Endothelial cell of hepatic sinusoid (primary cell): Measurements from ENCODE around the gene SERPINA5.
"Not testable (repeated sequence)": the region's sequence is repeated elsewhere in the genome, so short reads cannot be mapped to it uniquely, and the experiment has no call there.

Source experiments
- in situ Hi-C: cut with HindIII; loops from 2 replicates; pipeline ENCODE4 v1.10.0; 2017; ENCODE audit warnings: low sequenced_read_pairs

SERPINA5 gene

DNA sequence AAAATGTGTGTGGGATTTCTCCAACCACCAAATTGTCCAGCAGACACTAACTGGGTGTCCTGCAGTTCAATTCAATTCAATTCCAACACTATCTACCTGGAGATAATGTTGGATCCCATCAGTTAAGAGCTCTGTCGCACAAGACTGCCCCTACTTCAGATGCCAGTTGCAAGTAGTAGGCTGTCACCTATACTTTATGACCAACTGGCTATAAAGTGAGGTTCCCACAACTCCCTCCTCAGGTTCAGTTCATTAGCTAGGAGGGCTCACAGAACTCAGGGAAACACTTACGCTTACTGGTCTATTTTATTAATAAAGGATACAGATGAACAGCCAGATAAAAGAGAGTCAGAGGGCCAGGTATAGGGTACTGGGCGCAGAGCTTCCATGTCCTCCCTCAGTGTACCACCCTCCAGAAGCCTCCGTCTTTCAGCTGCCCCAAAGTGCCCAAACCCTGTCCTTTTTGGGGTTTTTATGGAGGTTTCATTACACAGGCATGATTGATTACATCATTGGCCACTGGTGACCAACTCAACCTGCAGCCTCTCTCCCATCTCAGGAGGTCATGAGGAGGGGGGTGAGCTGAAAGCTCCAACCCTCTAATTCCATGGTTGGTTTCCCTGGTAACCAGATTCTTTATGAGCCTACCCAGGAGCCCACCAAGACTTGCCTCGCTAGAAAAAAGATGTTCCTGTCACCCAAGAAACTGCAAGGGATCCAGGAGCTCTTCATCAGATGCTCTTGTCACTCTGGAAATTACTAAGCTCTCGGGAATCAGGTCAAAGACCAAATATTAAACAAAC, 7.5 kb upstream of the SERPINA5 start:
- in situ Hi-C loops = no loop called here

DNA sequence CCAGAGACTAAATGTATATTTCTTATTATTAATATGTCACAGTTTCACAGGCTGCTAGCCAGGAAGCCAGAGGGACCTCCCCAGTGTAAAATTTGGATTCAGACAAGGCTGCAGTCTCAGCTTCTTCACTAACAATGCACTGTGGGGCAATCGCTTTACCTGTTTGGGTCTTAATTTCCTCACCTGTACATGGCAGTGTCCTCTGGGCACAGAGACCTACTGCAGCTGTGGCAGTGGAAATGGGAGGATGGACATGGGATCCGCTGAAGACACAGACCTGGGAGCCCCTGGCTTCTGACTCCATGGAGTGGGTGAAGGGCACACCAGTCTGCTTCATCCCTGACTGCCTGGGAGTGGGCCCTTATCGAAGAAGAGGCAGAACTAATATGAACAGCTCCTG, 6.9 kb upstream of the SERPINA5 start:
- in situ Hi-C loops = no loop called here

- in situ Hi-C loops = no loop called here
These were observed 5.3 kb upstream of the SERPINA5 start for GRCh38 chr14:94575730-94576585.

DNA sequence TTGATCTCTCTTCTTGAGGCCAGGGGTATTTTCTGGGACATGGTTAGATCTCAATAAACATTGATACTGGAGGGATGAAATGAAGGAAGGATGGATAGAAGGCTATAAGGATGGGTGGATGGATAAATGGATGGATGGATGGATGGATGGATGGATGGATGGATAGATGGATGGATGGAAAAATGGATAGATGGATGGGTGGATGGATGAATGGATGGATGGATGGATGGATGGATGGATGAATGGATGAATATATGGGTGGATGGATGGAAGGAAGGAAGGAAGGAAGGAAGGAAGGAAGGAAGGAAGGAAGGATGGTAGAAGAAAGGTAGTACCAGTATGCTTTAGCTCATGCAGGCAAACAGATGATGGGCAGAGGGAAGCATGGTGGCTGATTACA, 3.8 kb upstream of the SERPINA5 start:
- in situ Hi-C loops = not testable (repeated sequence)

DNA sequence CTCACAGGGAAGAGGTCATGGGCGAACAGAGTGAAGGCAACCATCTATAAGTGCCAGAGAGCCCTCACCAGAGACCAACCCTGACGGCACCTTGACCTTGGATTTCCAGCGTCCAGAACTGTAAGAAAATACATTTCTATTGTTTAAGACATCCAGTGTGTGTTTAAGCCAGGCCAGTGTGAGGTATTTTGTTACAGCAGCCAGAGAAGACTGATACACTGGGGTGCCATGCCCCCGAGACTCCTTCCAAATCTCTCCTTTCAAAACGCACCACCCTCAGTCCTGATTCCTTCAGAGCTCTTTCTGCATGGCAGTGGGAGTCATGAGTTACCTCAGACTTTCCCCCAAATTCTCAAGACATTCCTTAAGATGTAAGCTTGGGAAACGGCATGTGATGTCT, 2.5 kb upstream of the SERPINA5 start:
- in situ Hi-C loops = no loop called here

DNA sequence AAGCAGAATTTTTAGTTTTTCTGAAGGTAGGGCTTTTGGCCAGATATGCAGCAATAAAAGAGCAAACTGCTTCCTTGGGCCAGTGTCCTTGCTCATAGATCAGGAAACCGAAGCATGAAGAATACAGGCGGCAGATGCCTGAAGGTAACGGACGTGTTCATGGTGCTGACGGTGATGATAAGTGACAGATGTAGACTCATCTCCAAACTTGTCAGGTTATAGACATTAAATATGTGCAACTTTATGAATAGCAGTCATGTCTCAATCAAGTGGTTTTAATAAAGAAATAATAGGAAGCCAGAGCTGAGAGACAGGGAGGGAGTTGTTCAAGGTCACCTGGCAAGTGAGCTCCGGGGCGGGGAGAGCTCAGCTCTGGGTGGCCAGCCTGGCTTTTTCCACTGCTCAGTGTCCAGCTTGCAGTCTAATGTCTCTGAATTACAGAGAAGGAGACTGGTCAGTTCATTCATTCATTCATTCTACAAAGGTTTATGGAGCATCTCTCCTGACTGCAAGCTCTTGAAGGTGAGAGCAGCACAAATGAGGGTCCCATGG, 1.0 kb downstream of the SERPINA5 start:
- in situ Hi-C loops = no loop called here

DNA sequence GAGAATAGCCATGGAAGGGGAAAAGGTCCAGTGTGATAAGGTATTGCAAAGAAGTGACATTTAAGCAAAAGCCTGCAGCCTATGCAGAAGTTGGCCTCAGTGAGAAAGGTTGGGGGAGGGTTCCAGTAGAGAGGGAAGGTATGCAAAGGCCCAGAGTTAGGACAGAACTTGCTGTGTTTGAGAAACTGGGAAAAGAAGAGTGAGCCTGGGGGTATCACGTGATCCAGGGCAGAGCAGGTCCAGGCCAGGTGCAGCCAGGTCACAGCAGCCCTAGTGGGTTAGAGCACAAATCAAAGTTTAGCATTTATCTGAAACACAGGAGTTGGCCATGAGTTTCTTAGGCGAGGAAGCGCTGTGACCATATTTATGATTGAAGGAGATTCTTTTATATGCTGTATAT, 1.6 kb downstream of the SERPINA5 start:
- in situ Hi-C loops = no loop called here

DNA sequence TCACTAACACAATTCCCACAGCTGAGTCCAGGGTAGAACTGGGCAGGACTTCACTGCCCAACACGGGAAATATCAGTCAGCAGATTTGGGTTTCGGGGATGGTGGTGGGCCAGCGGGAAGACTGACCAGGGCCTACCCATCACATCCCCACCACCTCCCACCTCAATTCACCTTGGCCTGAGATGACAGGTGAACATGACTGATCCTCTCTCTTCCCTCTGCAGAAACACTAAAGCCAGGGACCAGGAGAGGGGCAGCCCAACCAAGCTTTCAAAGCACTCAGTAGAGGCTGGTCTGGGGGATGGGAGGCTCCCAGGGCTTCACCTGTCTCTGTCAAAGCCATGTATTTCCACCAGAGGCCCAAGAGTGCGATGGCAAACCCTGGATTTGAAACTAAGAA, 2.3 kb downstream of the SERPINA5 start:
- in situ Hi-C loops = no loop called here

- in situ Hi-C loops = no loop called here
These were observed 3.5 kb downstream of the SERPINA5 start for GRCh38 chr14:94584591-94585280.

DNA sequence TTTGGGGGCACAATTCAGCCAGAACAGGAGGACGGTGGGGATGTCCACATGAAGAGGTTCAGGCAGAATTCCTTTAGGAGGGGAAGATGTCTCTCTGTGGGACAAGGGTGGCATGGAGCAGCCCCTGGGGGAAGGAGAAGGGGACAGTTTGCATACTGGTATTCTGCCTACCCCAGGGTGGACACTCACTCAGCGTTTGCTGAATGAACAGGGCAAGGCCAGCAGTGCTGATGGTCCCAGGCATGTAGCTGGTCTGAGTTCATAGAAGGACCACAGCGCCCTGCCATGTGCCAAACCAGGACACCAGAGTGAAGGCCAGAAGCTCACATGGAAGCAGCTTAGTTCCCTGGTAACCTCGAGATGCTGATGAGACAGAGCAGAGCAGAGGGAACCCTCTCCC, 5.4 kb downstream of the SERPINA5 start:
- in situ Hi-C loops = no loop called here

- in situ Hi-C loops = no loop called here
These were observed 7.1 kb downstream of the SERPINA5 start for GRCh38 chr14:94588311-94588710.

DNA sequence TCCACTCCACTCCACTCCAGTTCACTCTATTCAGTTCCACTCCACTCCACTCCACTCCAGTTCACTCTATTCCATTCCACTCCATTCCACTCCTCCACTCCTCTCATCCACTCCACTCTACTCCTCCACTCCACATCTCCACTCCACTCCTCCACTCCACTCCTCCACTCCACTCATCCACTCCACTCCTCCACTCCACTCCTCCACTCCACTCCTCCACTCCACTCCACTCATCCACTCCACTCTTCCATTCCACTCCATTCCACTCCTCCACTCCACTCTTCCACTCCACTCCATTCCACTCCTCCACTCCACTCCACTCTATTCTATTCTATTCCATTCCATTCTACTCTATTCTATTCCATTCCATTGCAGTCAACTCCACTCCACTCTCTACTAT, 9.8 kb downstream of the SERPINA5 start:
- in situ Hi-C loops = no loop called here

GRCh38 chr14:94591871-94592270, 10.6 kb downstream of the SERPINA5 start:
- in situ Hi-C loops = no loop called here

- in situ Hi-C loops = no loop called here
These were observed 11.2 kb downstream of the SERPINA5 start for GRCh38 chr14:94592457-94592856.

- in situ Hi-C loops = no loop called here
These were observed 12.1 kb downstream of the SERPINA5 start for GRCh38 chr14:94593376-94593748.

GRCh38 chr14:94593749-94594431, 12.7 kb downstream of the SERPINA5 start:
- in situ Hi-C loops = no loop called here

- in situ Hi-C loops = no loop called here
These were observed 13.2 kb downstream of the SERPINA5 start for GRCh38 chr14:94594441-94594840.

- in situ Hi-C loops = no loop called here
These were observed 14.7 kb downstream of the SERPINA5 start for GRCh38 chr14:94595912-94596311.

DNA sequence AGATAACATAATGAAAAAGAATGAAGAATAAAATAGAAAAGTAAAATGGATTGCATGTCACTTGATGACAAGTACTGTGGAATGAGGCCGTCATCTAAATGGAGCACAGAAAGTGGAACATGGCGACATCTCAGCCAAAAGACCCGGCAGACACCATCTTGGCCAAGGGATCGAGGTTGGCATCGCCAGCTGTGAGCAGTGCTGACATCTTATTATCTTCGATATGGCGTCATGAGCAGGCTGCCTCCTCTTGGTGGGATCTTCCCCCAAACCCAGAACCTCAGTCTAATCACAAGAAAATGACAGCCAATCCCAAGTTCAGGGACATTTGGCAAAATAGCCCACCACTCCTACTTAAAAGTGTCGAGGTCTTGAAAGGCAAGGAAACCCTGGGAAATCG, 15.1 kb downstream of the SERPINA5 start:
- in situ Hi-C loops = no loop called here

- in situ Hi-C loops = no loop called here
These were observed 16.6 kb downstream of the SERPINA5 start for GRCh38 chr14:94597788-94598187.

GRCh38 chr14:94598506-94598815, 17.2 kb downstream of the SERPINA5 start:
- in situ Hi-C loops = no loop called here
